Stimulated activated CD4-positive, alpha-beta T cell treated with anti-CD3 and anti-CD28 coated beads, TNF-alpha, amount 100 ng/mL, for 48 hours (primary cell): ENCODE data around the gene ACSL3.

ENCODE experiments used
- DNase-seq, 3 donors: peaks; one replicate each; pipeline ENCODE4 v3.0.0-alpha.2; 2020; ENCODE audit warnings: low read depth in 3 of 3

ACSL3 gene

GRCh38 chr2:222942561-222942960 lies 81.7 kb downstream of the ACSL3 start:
- no peak for DNase-seq

- DNase-seq, result no peak
Observed at GRCh38 chr2:222942977-222943376, 82.1 kb downstream of the ACSL3 start.

- DNase-seq, result no peak
Observed at GRCh38 chr2:222943820-222944219, 83.0 kb downstream of the ACSL3 start.

- DNase-seq, result no peak
Observed at GRCh38 chr2:222944552-222944951, 83.7 kb downstream of the ACSL3 start.

GRCh38 chr2:222944971-222945740 lies 84.3 kb downstream of the ACSL3 start:
- no peak for DNase-seq

GRCh38 chr2:222945887-222946286 lies 85.1 kb downstream of the ACSL3 start:
- DNase-seq, result no peak

- DNase-seq, result no peak
Observed at GRCh38 chr2:222946700-222947287, 86.0 kb downstream of the ACSL3 start.

GRCh38 chr2:222949073-222949472 lies 88.2 kb downstream of the ACSL3 start:
- no peak for DNase-seq

- DNase-seq, result no peak
Observed at GRCh38 chr2:222949690-222950323, 89.0 kb downstream of the ACSL3 start.

- DNase-seq, result no peak
Observed at GRCh38 chr2:222950638-222951285, 89.9 kb downstream of the ACSL3 start.

GRCh38 chr2:222952204-222952603 lies 91.4 kb downstream of the ACSL3 start:
- no peak for DNase-seq

GRCh38 chr2:222955008-222955407 lies 94.2 kb downstream of the ACSL3 start:
- DNase-seq, result no peak

- no peak for DNase-seq
Observed at GRCh38 chr2:222959358-222959757, 98.5 kb downstream of the ACSL3 start.

- DNase-seq, result no peak
Observed at GRCh38 chr2:222960126-222960525, 99.3 kb downstream of the ACSL3 start.

- DNase-seq, result no peak
Observed at GRCh38 chr2:222963641-222964040, 102.8 kb downstream of the ACSL3 start.

GRCh38 chr2:222964376-222965031 lies 103.7 kb downstream of the ACSL3 start:
- no peak for DNase-seq

GRCh38 chr2:222965555-222965954 lies 104.7 kb downstream of the ACSL3 start:
- DNase-seq, result no peak

- DNase-seq, result no peak
Observed at GRCh38 chr2:222968550-222969155, 107.8 kb downstream of the ACSL3 start.

GRCh38 chr2:222969491-222969890 lies 108.7 kb downstream of the ACSL3 start:
- DNase-seq, result no peak

GRCh38 chr2:222972420-222972819 lies 111.6 kb downstream of the ACSL3 start:
- DNase-seq, result no peak

- no peak for DNase-seq
Observed at GRCh38 chr2:222973237-222973636, 112.4 kb downstream of the ACSL3 start.

GRCh38 chr2:222973733-222974132 lies 112.9 kb downstream of the ACSL3 start:
- no peak for DNase-seq
